ENCODE results near the gene MRPS22. TPM values are rescaled to one million over a fixed set of nuclear protein-coding genes. Genes with fewer than 3 reads are reported as not detected.
"Not testable (repeated sequence)": the region's sequence is repeated elsewhere in the genome, so short reads cannot be mapped to it uniquely, and the experiment has no call there.

The MRPS22 gene
- total RNA-seq, 1 experiment from 2014 or later, result 66.9 TPM

- in situ Hi-C loops (cut with HindIII; ENCODE audit: low pct_unique_long_range_greater_than_20kb, low sequenced_read_pairs), result no loop called here
- no peak for DNase-seq (ENCODE audit: low read depth)
Observed at GRCh38 chr3:139326131-139326530, 17.7 kb upstream of the MRPS22 start.

- DNase-seq (ENCODE audit: low read depth), result no peak
- in situ Hi-C loops (cut with HindIII; ENCODE audit: low pct_unique_long_range_greater_than_20kb, low sequenced_read_pairs), result no loop called here
Observed at GRCh38 chr3:139326707-139327106, 17.1 kb upstream of the MRPS22 start.

- DNase-seq (ENCODE audit: low read depth), result no peak
- in situ Hi-C loops (cut with HindIII; ENCODE audit: low pct_unique_long_range_greater_than_20kb, low sequenced_read_pairs), result no loop called here
Observed at GRCh38 chr3:139327231-139327630, 16.6 kb upstream of the MRPS22 start.

- no peak for DNase-seq (ENCODE audit: low read depth)
- in situ Hi-C loops (cut with HindIII; ENCODE audit: low pct_unique_long_range_greater_than_20kb, low sequenced_read_pairs), result no loop called here
Observed at GRCh38 chr3:139327861-139328260, 16.0 kb upstream of the MRPS22 start.

- in situ Hi-C loops (cut with HindIII; ENCODE audit: low pct_unique_long_range_greater_than_20kb, low sequenced_read_pairs), result no loop called here
Observed at GRCh38 chr3:139328356-139328755, 15.5 kb upstream of the MRPS22 start.

GRCh38 chr3:139329364-139329850 lies 14.4 kb upstream of the MRPS22 start:
- DNase-seq (ENCODE audit: low read depth), result peak; percentile 75
- in situ Hi-C loops (cut with HindIII; ENCODE audit: low pct_unique_long_range_greater_than_20kb, low sequenced_read_pairs), result no loop called here

More at GRCh38 chr3:139328356-139328755, 15.5 kb upstream of the MRPS22 start:
- DNase-seq (ENCODE audit: low read depth), result no peak

GRCh38 chr3:139332092-139332491 lies 11.7 kb upstream of the MRPS22 start:
- in situ Hi-C loops (cut with HindIII; ENCODE audit: low pct_unique_long_range_greater_than_20kb, low sequenced_read_pairs), result no loop called here
- no peak for DNase-seq (ENCODE audit: low read depth)

GRCh38 chr3:139334675-139335074 lies 9.1 kb upstream of the MRPS22 start:
- in situ Hi-C loops (cut with HindIII; ENCODE audit: low pct_unique_long_range_greater_than_20kb, low sequenced_read_pairs), result not testable (repeated sequence)

GRCh38 chr3:139338405-139338804 lies 5.4 kb upstream of the MRPS22 start:
- in situ Hi-C loops (cut with HindIII; ENCODE audit: low pct_unique_long_range_greater_than_20kb, low sequenced_read_pairs), result no loop called here
- no peak for DNase-seq (ENCODE audit: low read depth)

More at GRCh38 chr3:139334675-139335074, 9.1 kb upstream of the MRPS22 start:
- DNase-seq (ENCODE audit: low read depth), result not testable (repeated sequence)

- in situ Hi-C loops (cut with HindIII; ENCODE audit: low pct_unique_long_range_greater_than_20kb, low sequenced_read_pairs), result no loop called here
- DNase-seq (ENCODE audit: low read depth), result no peak
Observed at GRCh38 chr3:139339219-139339906, 4.5 kb upstream of the MRPS22 start.

- no peak for DNase-seq (ENCODE audit: low read depth)
- in situ Hi-C loops (cut with HindIII; ENCODE audit: low pct_unique_long_range_greater_than_20kb, low sequenced_read_pairs), result no loop called here
Observed at GRCh38 chr3:139340784-139341183, 3.0 kb upstream of the MRPS22 start.

GRCh38 chr3:139342054-139342453 lies 1.8 kb upstream of the MRPS22 start:
- no peak for DNase-seq (ENCODE audit: low read depth)
- in situ Hi-C loops (cut with HindIII; ENCODE audit: low pct_unique_long_range_greater_than_20kb, low sequenced_read_pairs), result no loop called here

GRCh38 chr3:139346771-139347170 lies 3.0 kb downstream of the MRPS22 start:
- DNase-seq (ENCODE audit: low read depth), result no peak
- in situ Hi-C loops (cut with HindIII; ENCODE audit: low pct_unique_long_range_greater_than_20kb, low sequenced_read_pairs), result no loop called here

- in situ Hi-C loops (cut with HindIII; ENCODE audit: low pct_unique_long_range_greater_than_20kb, low sequenced_read_pairs), result no loop called here
- peak; percentile 47 for DNase-seq (ENCODE audit: low read depth)
Observed at GRCh38 chr3:139353920-139354556, 10.2 kb downstream of the MRPS22 start.

GRCh38 chr3:139354661-139355060 lies 10.8 kb downstream of the MRPS22 start:
- in situ Hi-C loops (cut with HindIII; ENCODE audit: low pct_unique_long_range_greater_than_20kb, low sequenced_read_pairs), result no loop called here
- DNase-seq (ENCODE audit: low read depth), result no peak

GRCh38 chr3:139355476-139355875 lies 11.7 kb downstream of the MRPS22 start:
- in situ Hi-C loops (cut with HindIII; ENCODE audit: low pct_unique_long_range_greater_than_20kb, low sequenced_read_pairs), result no loop called here
- no peak for DNase-seq (ENCODE audit: low read depth)

GRCh38 chr3:139355891-139356290 lies 12.1 kb downstream of the MRPS22 start:
- DNase-seq (ENCODE audit: low read depth), result no peak
- in situ Hi-C loops (cut with HindIII; ENCODE audit: low pct_unique_long_range_greater_than_20kb, low sequenced_read_pairs), result no loop called here

- DNase-seq (ENCODE audit: low read depth), result no peak
- in situ Hi-C loops (cut with HindIII; ENCODE audit: low pct_unique_long_range_greater_than_20kb, low sequenced_read_pairs), result no loop called here
Observed at GRCh38 chr3:139357899-139358298, 14.1 kb downstream of the MRPS22 start.

- DNase-seq (ENCODE audit: low read depth), result peak; percentile 14
- in situ Hi-C loops (cut with HindIII; ENCODE audit: low pct_unique_long_range_greater_than_20kb, low sequenced_read_pairs), result no loop called here
Observed at GRCh38 chr3:139358841-139359562, 15.2 kb downstream of the MRPS22 start.
